ENCODE measurements around the gene PPP1R12A. TPM values are rescaled to one million over a fixed set of nuclear protein-coding genes. Genes with fewer than 3 reads are reported as not detected.
A peak's percentile ranks its signal among the peaks of the same experiment; 100 is the strongest.

The PPP1R12A gene
- total and polyA plus RNA-seq, 2 of the 4 experiments (the other 2 are of a cell fraction), result 47.7 to 112 TPM

- DNase-seq (no peak), ATAC-seq (ENCODE audit: low read depth) (no peak)
- Histone ChIP-seq H2BK5ac (ENCODE audit: low read depth, low read length, poor library complexity, severe bottlenecking) (no peak overlapping the region), H4K8ac (ENCODE audit: low read depth in 2 of 2, low read length in 2 of 2) (no peak overlapping the region), H3K27me3 (ENCODE audit: control insufficient read depth, insufficient read depth, low read length) (no peaks in the 10 kb centered on the region), H4K91ac (ENCODE audit: insufficient read depth, low read depth, low read length) (no peak overlapping the region), H3K18ac (ENCODE audit: low read depth, low read length) (no peak overlapping the region), H3K4ac (ENCODE audit: low read depth, low read length) (no peak overlapping the region), H2BK20ac (ENCODE audit: low read depth, low read length) (no peak overlapping the region), H2AK5ac (ENCODE audit: low read depth, low read length) (no peak overlapping the region), H3K27ac (ENCODE audit: insufficient read depth, low read length) (no peak overlapping the region), H4K20me1 (ENCODE audit: insufficient read depth, low read length) (no peaks in the 10 kb centered on the region), H3K9ac (ENCODE audit: low read depth, low read length) (no peak overlapping the region), H2BK120ac (ENCODE audit: low read depth, low read length) (no peak overlapping the region), H2AK9ac (replicated peaks; ENCODE audit: low read depth, low read length, poor library complexity) (no peak overlapping the region), H3K79me1 (ENCODE audit: low read depth in 1 of 2, low read length in 2 of 2) (peaks cover 12 to 24% of the 10 kb centered on the region in 2 experiments; a peak in 3 of 4 replicates), H3K4me1 (ENCODE audit: control insufficient read depth, insufficient read depth, low read length) (no peaks in the 10 kb centered on the region), H2BK15ac (ENCODE audit: low read depth, low read length) (no peak overlapping the region), H3K36me3 (ENCODE audit: control insufficient read depth, insufficient read depth, low read length) (no peaks in the 10 kb centered on the region), H3K9me1 (ENCODE audit: insufficient read depth, low read length) (no peaks in the 10 kb centered on the region), H2AFZ (replicated peaks; ENCODE audit: low read length, poor library complexity) (no peak overlapping the region), H3K23ac (ENCODE audit: low read depth, low read length) (no peak overlapping the region), H3K9me3 (ENCODE audit: control insufficient read depth, insufficient read depth, low read length) (no peaks in the 10 kb centered on the region), H3K4me3 (ENCODE audit: insufficient read depth, low read depth, low read length) (no peak overlapping the region), H3K4me2 (ENCODE audit: low read depth, low read length) (no peak overlapping the region), H4K5ac (ENCODE audit: low read depth, low read length) (no peak overlapping the region), H3K56ac (ENCODE audit: extremely low read depth, insufficient read depth, low read length) (no peak overlapping the region), H3K14ac (replicated peaks; ENCODE audit: low read depth, low read length) (no peak overlapping the region)
- dilution Hi-C loops (cut with HindIII; ENCODE audit: low sequenced_read_pairs, unreplicated experiment), result no loop called here
- TF ChIP-seq MAZ (IDR thresholded peaks at IDR 0.05; ENCODE audit: borderline replicate concordance, low read depth, low read length), result no peak
- TF ChIP-seq MAFK (IDR thresholded peaks at IDR 0.05; ENCODE audit: low read depth, low read length), result peak; percentile 94
- CTCF ChIA-PET, result interaction anchor here (0.5 kb wide), 1 partner anchor 166 kb away, joined by 3 read pairs; no protein-coding TSS in a partner anchor
- POLR2A ChIA-PET (ENCODE audit: unreplicated experiment), result no interaction called here
- BruUV-seq (replicated peaks), result no TSS peak
- in situ Hi-C loops (cut with MboI; ENCODE audit: low sequenced_read_pairs), result loop anchor here (10.0 to 25.0 kb wide), 2 partner anchors 245 to 528 kb away; no protein-coding TSS in a partner anchor
- intact Hi-C loops (cut with micrococcal nuclease), result loop anchor here (10.0 kb wide), 1 partner anchor 115 kb away; no protein-coding TSS in a partner anchor
- WGBS, 2 experiments (ENCODE audit: extremely low coverage in 2 of 2, insufficient read length in 1 of 2), result no CpG with 5 or more reads among the region's 1 CpG
These were observed 4.9 kb upstream of the PPP1R12A start for GRCh38 chr12:79939728-79940310.
